NT2/D1 (cell line): ENCODE results near the gene ZFYVE21.

ENCODE experiments used
- SUZ12 ChIP-seq: IDR thresholded peaks from 2 replicates; pipeline ENCODE4 v1.6.1; 2011; ENCODE audit not compliant: insufficient read length, insufficient read depth; ENCODE audit errors: extremely low read depth
- YY1 ChIP-seq: IDR thresholded peaks from 2 replicates; pipeline ENCODE4 v1.6.1; 2011; ENCODE audit not compliant: insufficient read length, insufficient read depth

DNA sequence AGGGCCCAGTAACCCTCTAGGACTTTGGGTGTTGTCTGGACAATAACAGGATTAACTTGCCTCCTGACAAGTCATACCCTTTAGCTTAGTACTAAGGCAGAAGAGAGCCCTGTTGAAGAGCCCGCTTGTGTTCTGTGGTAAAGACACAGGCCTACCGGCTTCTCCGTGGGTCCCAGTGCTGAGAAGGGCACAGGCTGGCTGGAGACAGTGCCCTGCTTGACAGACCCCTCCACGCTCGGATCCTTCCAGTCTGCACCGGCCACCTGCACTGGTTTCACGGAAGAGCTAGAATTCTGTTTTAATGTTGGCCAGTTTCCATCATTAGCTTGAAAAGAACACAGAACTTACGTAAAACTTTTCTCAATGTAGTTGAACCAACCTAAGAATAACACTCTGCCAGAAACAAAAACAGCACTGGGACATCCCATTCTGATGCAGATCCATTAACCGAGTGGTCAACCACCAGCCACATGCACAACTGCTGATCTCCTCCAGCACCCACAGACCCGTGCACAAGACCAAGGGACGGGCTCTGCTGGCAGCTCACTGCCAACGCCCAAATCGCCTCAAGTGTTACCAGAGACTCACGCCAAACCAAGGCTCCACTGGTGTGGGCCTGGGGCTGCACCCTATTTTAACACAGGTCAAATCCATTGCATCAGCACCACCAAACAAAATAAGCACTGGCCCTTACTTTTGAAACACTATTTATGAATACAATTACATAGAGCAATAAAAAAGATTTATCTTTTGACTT lies 27.1 kb downstream of the ZFYVE21 start:
- no peak for TF ChIP-seq YY1
- no peak for TF ChIP-seq SUZ12
